Thyroid gland (tissue), 4 donors: Measurements from ENCODE around the gene KRTAP9-4. TPM values are rescaled to one million over a fixed set of nuclear protein-coding genes. Genes with fewer than 3 reads are reported as not detected.
"Not testable (repeated sequence)": the region's sequence is repeated elsewhere in the genome, so short reads cannot be mapped to it uniquely, and the experiment has no call there.

Experiments used
- DNase-seq, 2 donors: peaks; one replicate each; pipeline ENCODE4 v3.0.0-alpha.2; 2019
- H3K27ac ChIP-seq, 3 donors: fragments of 200-600 bp; sonication (generic); 1 replicate in 2 of 3; 2 replicates in 1 of 3; pipeline ENCODE4 v1.5.1; 2016 to 2019; ENCODE audit warnings: mild to moderate bottlenecking in 1 of 3, moderate library complexity in 1 of 3
- H3K27me3 ChIP-seq: fragments of 200-600 bp; sonication (generic); one replicate; pipeline ENCODE4 v1.5.1; 2019
- H3K36me3 ChIP-seq, 2 donors: fragments of 200-600 bp; sonication (generic); one replicate each; pipeline ENCODE4 v1.5.1; 2016 to 2019
- H3K4me1 ChIP-seq, 2 donors: fragments of 200-600 bp; sonication (generic); one replicate each; pipeline ENCODE4 v1.5.1; 2017 to 2019
- H3K4me3 ChIP-seq, 3 donors: fragments of 200-600 bp; sonication (generic); replicated peaks in 1 of 3; 1 replicate in 2 of 3; 2 replicates in 1 of 3; pipeline ENCODE4 v1.5.1; 2016; ENCODE audit warnings: mild to moderate bottlenecking in 1 of 3
- H3K9me3 ChIP-seq: fragments of 200-600 bp; sonication (generic); one replicate; pipeline ENCODE4 v1.5.1; 2017
- POLR2A ChIP-seq, 2 donors: fragments of 450-650 bp; IDR thresholded peaks; one replicate each; pipeline ENCODE4 v1.6.1; 2017; ENCODE audit warnings: antibody characterized with exemption in 2 of 2, mild to moderate bottlenecking in 2 of 2, moderate library complexity in 1 of 2
- WGBS, 2 donors: methylation state at CpG; one replicate each; pipeline ENCODE4 v1.1.5; 2017; 5-methylcytosine and 5-hydroxymethylcytosine counted together
- intact Hi-C: fragments of 100-400 bp; cut with DNase I; formaldehyde crosslinking; loops from one replicate; pipeline ENCODE4 v1.15.1; 2023
- total RNA-seq, 4 donors: library from RNA; depleted of rRNA; stranded (reverse); fragments of >200 nt; gene quantifications; one replicate each; pipeline ENCODE4 v1.2.3, GENCODE V29; 2016
- TF ChIP-seq, protein P1 (sequence below), 6 experiments: fragments of 200-600 bp in 3 of 6; fragments of 450-650 bp in 3 of 6; sonication (generic) in 3 of 6; IDR thresholded peaks; one replicate each; pipeline ENCODE4 v1.5.1; 2016 to 2019; ENCODE audit warnings: antibody characterized with exemption in 6 of 6, mild to moderate bottlenecking in 2 of 6, inconsistent platforms in 1 of 6, moderate library complexity in 1 of 6

Gene KRTAP9-4
- total RNA-seq, 4 donors from 2014 or later = not detected

- DNase-seq = no peak
- H3K4me1 ChIP-seq = no peaks in the 10 kb centered on the region
- no peaks in the 10 kb centered on the region for H3K36me3 ChIP-seq
- 91 to 97% methylated on average over 1 of the region's 1 CpG for WGBS, 2 donors
- intact Hi-C loops = no loop called here
- H3K9me3 ChIP-seq = no peaks in the 10 kb centered on the region
- TF ChIP-seq, protein P1, sequence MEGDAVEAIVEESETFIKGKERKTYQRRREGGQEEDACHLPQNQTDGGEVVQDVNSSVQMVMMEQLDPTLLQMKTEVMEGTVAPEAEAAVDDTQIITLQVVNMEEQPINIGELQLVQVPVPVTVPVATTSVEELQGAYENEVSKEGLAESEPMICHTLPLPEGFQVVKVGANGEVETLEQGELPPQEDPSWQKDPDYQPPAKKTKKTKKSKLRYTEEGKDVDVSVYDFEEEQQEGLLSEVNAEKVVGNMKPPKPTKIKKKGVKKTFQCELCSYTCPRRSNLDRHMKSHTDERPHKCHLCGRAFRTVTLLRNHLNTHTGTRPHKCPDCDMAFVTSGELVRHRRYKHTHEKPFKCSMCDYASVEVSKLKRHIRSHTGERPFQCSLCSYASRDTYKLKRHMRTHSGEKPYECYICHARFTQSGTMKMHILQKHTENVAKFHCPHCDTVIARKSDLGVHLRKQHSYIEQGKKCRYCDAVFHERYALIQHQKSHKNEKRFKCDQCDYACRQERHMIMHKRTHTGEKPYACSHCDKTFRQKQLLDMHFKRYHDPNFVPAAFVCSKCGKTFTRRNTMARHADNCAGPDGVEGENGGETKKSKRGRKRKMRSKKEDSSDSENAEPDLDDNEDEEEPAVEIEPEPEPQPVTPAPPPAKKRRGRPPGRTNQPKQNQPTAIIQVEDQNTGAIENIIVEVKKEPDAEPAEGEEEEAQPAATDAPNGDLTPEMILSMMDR (IDR thresholded peaks at IDR 0.05) = no peak
- H3K27ac ChIP-seq = no peak overlapping the region
- no peaks in the 10 kb centered on the region for H3K27me3 ChIP-seq
- H3K4me3 ChIP-seq = no peak overlapping the region
These were observed 1.8 kb downstream of the KRTAP9-4 start for GRCh38 chr17:41251261-41251660.

GRCh38 chr17:41254861-41255260 is 5.4 kb downstream of the KRTAP9-4 start:
- Histone ChIP-seq H3K4me3 (no peak overlapping the region), H3K36me3 (no peaks in the 10 kb centered on the region), H3K9me3 (no peaks in the 10 kb centered on the region), H3K27me3 (no peaks in the 10 kb centered on the region), H3K4me1 (no peaks in the 10 kb centered on the region), H3K27ac (no peak overlapping the region)
- TF ChIP-seq POLR2A (IDR thresholded peaks at IDR 0.05) = no peak
- TF ChIP-seq, protein P1 (IDR thresholded peaks at IDR 0.05) = no peak
- DNase-seq = no peak
- intact Hi-C loops = no loop called here
- WGBS, 2 donors = 0% methylated on average over 1 of the region's 1 CpG

GRCh38 chr17:41255381-41256290 is 6.1 kb downstream of the KRTAP9-4 start, which contains the start of gene KRTAP9-9:
Gene KRTAP9-9 (plus strand): TSS chr17:41255384.
- H3K27ac ChIP-seq, H3K4me1 ChIP-seq, H3K9me3 ChIP-seq, DNase-seq, intact Hi-C loops, H3K4me3 ChIP-seq, H3K36me3 ChIP-seq, H3K27me3 ChIP-seq: not testable (repeated sequence)
- WGBS, 2 donors = 79 to 80% methylated on average over 2 to 4 of the region's 5 CpGs

- Histone ChIP-seq H3K36me3 (no peaks in the 10 kb centered on the region), H3K27ac (no peak overlapping the region), H3K9me3 (no peaks in the 10 kb centered on the region), H3K4me1 (no peaks in the 10 kb centered on the region), H3K4me3 (no peak overlapping the region), H3K27me3 (no peaks in the 10 kb centered on the region)
- WGBS, 2 donors = 91 to 95% methylated on average over 1 of the region's 1 CpG
- DNase-seq = no peak
- intact Hi-C loops = no loop called here
- TF ChIP-seq, protein P1 (IDR thresholded peaks at IDR 0.05) = no peak
- no peak for TF ChIP-seq POLR2A (IDR thresholded peaks at IDR 0.05)
These were observed 6.8 kb downstream of the KRTAP9-4 start for GRCh38 chr17:41256291-41256685.

DNA sequence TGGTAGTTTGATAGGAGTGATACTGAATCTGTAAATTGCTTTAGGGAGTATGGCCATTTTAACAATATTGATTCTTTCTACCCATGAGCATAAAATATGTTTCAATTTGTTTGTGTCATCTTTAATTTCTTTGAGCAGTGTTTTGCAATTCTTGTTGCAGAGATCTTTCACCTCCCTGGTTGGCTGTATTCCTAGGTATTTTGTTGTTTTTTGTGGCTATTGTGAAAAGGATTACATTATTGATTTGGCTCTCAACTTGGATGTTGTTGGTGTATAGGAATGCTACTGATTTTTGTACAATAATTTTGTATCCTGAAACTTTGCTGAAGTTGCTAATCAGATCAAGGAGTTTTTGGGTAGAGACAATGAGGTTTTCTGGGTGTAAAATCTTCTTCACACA is 8.9 kb downstream of the KRTAP9-4 start:
- no peaks in the 10 kb centered on the region for H3K36me3 ChIP-seq
- TF ChIP-seq, protein P1 (IDR thresholded peaks at IDR 0.05) = no peak
- TF ChIP-seq POLR2A (IDR thresholded peaks at IDR 0.05) = no peak
- intact Hi-C loops = no loop called here
- no peak overlapping the region for H3K4me3 ChIP-seq
- DNase-seq = no peak
- no peaks in the 10 kb centered on the region for H3K27me3 ChIP-seq
- H3K4me1 ChIP-seq = no peaks in the 10 kb centered on the region
- H3K9me3 ChIP-seq = no peaks in the 10 kb centered on the region
- no peak overlapping the region for H3K27ac ChIP-seq
